NB4 (cell line): ENCODE data around the gene KRT6A.

Experiments used
- DNase-seq: peaks from one replicate; pipeline ENCODE4 v3.0.0; 2010; ENCODE audit warnings: low read depth
- H3K4me3 ChIP-seq: one replicate; pipeline ENCODE4 v1.5.1; 2011; ENCODE audit warnings: mild to moderate bottlenecking, low read depth, low read length, moderate library complexity
- CTCF ChIP-seq: IDR thresholded peaks from one replicate; pipeline ENCODE4 v1.5.1; 2012; ENCODE audit warnings: low read depth, low read length
- MYC ChIP-seq: IDR thresholded peaks from 2 replicates; pipeline ENCODE4 v1.6.1; 2011; ENCODE audit warnings: low read depth, low read length
- POLR2A ChIP-seq: IDR thresholded peaks from 2 replicates; pipeline ENCODE4 v1.6.1; 2011; ENCODE audit warnings: mild to moderate bottlenecking; ENCODE audit not compliant: insufficient read length; ENCODE audit errors: extremely low read depth
- TF ChIP-seq, protein P1 (sequence below): IDR thresholded peaks from 2 replicates; pipeline ENCODE4 v1.6.1; 2011; ENCODE audit warnings: low read depth, low read length

The KRT6A gene

GRCh38 chr12:52525661-52526499 is 32.8 kb upstream of the KRT6A start:
- TF ChIP-seq CTCF: no peak
- no peak for TF ChIP-seq MYC
- TF ChIP-seq POLR2A: no peak
- TF ChIP-seq, protein P1, sequence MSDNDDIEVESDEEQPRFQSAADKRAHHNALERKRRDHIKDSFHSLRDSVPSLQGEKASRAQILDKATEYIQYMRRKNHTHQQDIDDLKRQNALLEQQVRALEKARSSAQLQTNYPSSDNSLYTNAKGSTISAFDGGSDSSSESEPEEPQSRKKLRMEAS: no peak
- no peak overlapping the region for H3K4me3 ChIP-seq
- no peak for DNase-seq

- no peak overlapping the region for H3K4me3 ChIP-seq
- TF ChIP-seq POLR2A (no peak), MYC (no peak), CTCF (no peak)
- TF ChIP-seq, protein P1: no peak
- DNase-seq: no peak
Observed at GRCh38 chr12:52524898-52525591, 32.0 kb upstream of the KRT6A start.

- TF ChIP-seq MYC (no peak), CTCF (no peak), POLR2A (no peak)
- TF ChIP-seq, protein P1: no peak
- H3K4me3 ChIP-seq: no peak overlapping the region
- no peak for DNase-seq
Observed at GRCh38 chr12:52524241-52524897, 31.3 kb upstream of the KRT6A start.

DNA sequence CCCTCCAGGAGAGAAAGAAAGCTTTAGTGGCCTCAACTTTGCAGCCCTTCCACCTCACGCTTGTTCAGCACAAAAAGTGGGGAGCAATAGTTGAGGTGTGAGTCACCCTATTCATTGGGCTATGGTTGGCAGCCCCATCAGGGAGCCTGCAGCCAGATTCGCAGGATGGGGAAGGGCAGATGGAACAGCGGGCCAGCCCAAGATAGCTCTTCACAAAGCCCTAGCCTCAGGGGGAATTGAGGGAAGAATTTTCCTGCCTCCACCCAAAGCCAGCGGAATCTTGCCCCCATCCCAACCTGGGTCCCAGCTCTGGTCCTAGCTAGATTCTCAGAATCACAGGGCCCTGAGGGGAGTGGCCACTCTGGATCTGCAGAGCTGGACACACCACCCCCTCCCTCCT is 30.8 kb upstream of the KRT6A start:
- DNase-seq: no peak
- H3K4me3 ChIP-seq: no peak overlapping the region
- TF ChIP-seq, protein P1: no peak
- no peak for TF ChIP-seq MYC
- TF ChIP-seq POLR2A: no peak

- TF ChIP-seq, protein P1: no peak
- no peak for TF ChIP-seq CTCF
- no peak for TF ChIP-seq MYC
- TF ChIP-seq POLR2A: no peak
- no peak for DNase-seq
- H3K4me3 ChIP-seq: no peak overlapping the region
Observed at GRCh38 chr12:52522346-52523011, 29.4 kb upstream of the KRT6A start.
